Mesenchymal stem cell (in vitro differentiated cells and primary cell): Measurements from ENCODE around the gene C14orf39.

Experiments used
- DNase-seq: peaks from one replicate; pipeline ENCODE4 v3.0.0-alpha.2; 2013
- H2AFZ ChIP-seq: one replicate; pipeline ENCODE4 v1.6.1; 2013; ENCODE audit warnings: low read depth, mild to moderate bottlenecking, control low read depth, inconsistent platforms, low read length, moderate library complexity
- H2AK5ac ChIP-seq: 2 replicates; pipeline ENCODE4 v1.6.1; 2013; ENCODE audit warnings: low read length, moderate library complexity, mild to moderate bottlenecking, inconsistent platforms; ENCODE audit not compliant: severe bottlenecking
- H2BK120ac ChIP-seq: one replicate; pipeline ENCODE4 v1.6.1; 2013; ENCODE audit warnings: low read depth, mild to moderate bottlenecking, inconsistent platforms, low read length, moderate library complexity
- H2BK12ac ChIP-seq, 2 experiments: one replicate each; pipeline ENCODE4 v1.6.1; 2013; ENCODE audit warnings: inconsistent platforms in 2 of 2, low read length in 2 of 2, mild to moderate bottlenecking in 2 of 2, moderate library complexity in 2 of 2, control low read depth in 1 of 2
- H2BK15ac ChIP-seq: one replicate; pipeline ENCODE4 v1.6.1; 2013; ENCODE audit warnings: mild to moderate bottlenecking, low read depth, inconsistent platforms; ENCODE audit not compliant: poor library complexity, severe bottlenecking
- H2BK5ac ChIP-seq: 2 replicates; pipeline ENCODE4 v1.6.1; 2013; ENCODE audit warnings: low read depth, mild to moderate bottlenecking, low read length, control low read depth, inconsistent platforms; ENCODE audit not compliant: poor library complexity, severe bottlenecking
- H3K14ac ChIP-seq, 2 experiments: one replicate each; pipeline ENCODE4 v1.6.1; 2013; ENCODE audit warnings: inconsistent platforms in 2 of 2, low read length in 2 of 2, control low read depth in 1 of 2, mild to moderate bottlenecking in 1 of 2, moderate library complexity in 1 of 2
- H3K18ac ChIP-seq, 2 experiments: one replicate each; pipeline ENCODE4 v1.6.1; 2013; ENCODE audit warnings: inconsistent platforms in 2 of 2, low read length in 2 of 2, control low read depth in 1 of 2, low read depth in 1 of 2, mild to moderate bottlenecking in 1 of 2
- H3K23ac ChIP-seq, 2 experiments: one replicate each; pipeline ENCODE4 v1.6.1; 2013; ENCODE audit warnings: inconsistent platforms in 2 of 2, low read length in 2 of 2, mild to moderate bottlenecking in 2 of 2, moderate library complexity in 2 of 2, control low read depth in 1 of 2
- H3K27ac ChIP-seq: 2 replicates; pipeline ENCODE4 v1.5.1; 2013; ENCODE audit warnings: mild to moderate bottlenecking, moderate library complexity, low read length, control low read depth, inconsistent platforms; ENCODE audit not compliant: poor library complexity, severe bottlenecking
- H3K27me3 ChIP-seq, 2 experiments: 2 replicates each; pipeline versions ENCODE4 v1.6.1 to v1.7.0; 2013; ENCODE audit warnings: low read length in 2 of 2, mild to moderate bottlenecking in 2 of 2, moderate library complexity in 2 of 2, control low read depth in 1 of 2, inconsistent platforms in 1 of 2; ENCODE audit not compliant: control insufficient read depth in 1 of 2, insufficient read depth in 1 of 2
- H3K36me3 ChIP-seq, 2 experiments: 2 replicates each; pipeline versions ENCODE4 v1.6.1 to v1.7.0; 2013; ENCODE audit warnings: low read length in 2 of 2, control low read depth in 1 of 2, inconsistent platforms in 1 of 2, low read depth in 1 of 2, mild to moderate bottlenecking in 1 of 2; ENCODE audit not compliant: insufficient read depth in 2 of 2, control insufficient read depth in 1 of 2
- H3K4ac ChIP-seq, 2 experiments: one replicate each; pipeline ENCODE4 v1.6.1; 2013; ENCODE audit warnings: inconsistent platforms in 2 of 2, low read length in 2 of 2, mild to moderate bottlenecking in 2 of 2, moderate library complexity in 2 of 2, control low read depth in 1 of 2, low read depth in 1 of 2
- H3K4me1 ChIP-seq: 2 replicates; pipeline ENCODE4 v1.6.1; 2013; ENCODE audit warnings: low read depth, low read length, control low read depth; ENCODE audit not compliant: control insufficient read depth, insufficient read depth
- H3K4me2 ChIP-seq: 2 replicates; pipeline ENCODE4 v1.6.1; 2013; ENCODE audit warnings: low read length, mild to moderate bottlenecking, inconsistent platforms; ENCODE audit not compliant: poor library complexity, severe bottlenecking
- H3K4me3 ChIP-seq, 2 experiments: 2 replicates each; pipeline versions ENCODE4 v1.5.1 to v1.7.0; 2013; ENCODE audit warnings: low read length in 2 of 2, mild to moderate bottlenecking in 2 of 2, control low read depth in 1 of 2, low read depth in 1 of 2; ENCODE audit not compliant: insufficient read depth in 1 of 2
- H3K79me1 ChIP-seq: replicated peaks from 2 replicates; pipeline ENCODE4 v1.6.1; 2013; ENCODE audit warnings: mild to moderate bottlenecking, control low read depth, low read length, inconsistent platforms; ENCODE audit not compliant: poor library complexity, severe bottlenecking
- H3K9ac ChIP-seq: 2 replicates; pipeline ENCODE4 v1.7.0; 2013; ENCODE audit warnings: mild to moderate bottlenecking, low read length, moderate library complexity
- H3K9me3 ChIP-seq: 2 replicates; pipeline ENCODE4 v1.7.0; 2013; ENCODE audit warnings: mild to moderate bottlenecking, low read length; ENCODE audit not compliant: control insufficient read depth
- H4K8ac ChIP-seq: one replicate; pipeline ENCODE4 v1.6.1; 2013; ENCODE audit warnings: inconsistent platforms, mild to moderate bottlenecking, low read length, moderate library complexity
- H4K91ac ChIP-seq: one replicate; pipeline ENCODE4 v1.6.1; 2013; ENCODE audit warnings: mild to moderate bottlenecking, low read length, inconsistent platforms
- WGBS: methylation state at CpG from one replicate; pipeline ENCODE4 v1.1.7; 2013; ENCODE audit warnings: mixed read lengths; 5-methylcytosine and 5-hydroxymethylcytosine counted together

The C14orf39 gene

DNA sequence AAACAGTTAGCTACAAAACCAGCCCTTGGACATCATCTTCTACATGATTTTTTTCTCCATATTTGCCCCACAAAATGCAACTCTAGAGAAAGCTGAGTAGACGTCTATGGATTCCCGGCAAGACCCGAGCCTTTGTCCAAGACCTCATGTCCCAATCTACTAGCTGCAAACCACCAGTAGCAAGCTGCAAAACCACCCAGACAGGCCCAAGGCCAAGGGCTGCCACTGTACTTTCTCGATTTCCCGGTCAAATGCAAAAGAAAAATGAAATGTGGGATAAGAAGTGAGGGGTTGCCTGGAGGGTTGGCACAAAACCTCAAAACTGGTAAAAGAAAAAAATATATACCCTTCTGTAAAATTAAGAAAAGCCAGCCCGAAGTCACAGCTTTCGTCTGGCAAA is 20.1 kb upstream of the C14orf39 start:
- no peak for DNase-seq
- H3K9ac ChIP-seq, result no peak overlapping the region
- H3K36me3 ChIP-seq, result no peaks in the 10 kb centered on the region
- no peak overlapping the region for H2BK15ac ChIP-seq
- no peak overlapping the region for H3K23ac ChIP-seq
- H3K4me2 ChIP-seq, result no peak overlapping the region
- H3K18ac ChIP-seq, result no peak overlapping the region
- no peak overlapping the region for H2BK120ac ChIP-seq
- no peak overlapping the region for H2AK5ac ChIP-seq
- WGBS, result 4% methylated on average over 5 of the region's 7 CpGs
- no peak overlapping the region for H3K27ac ChIP-seq
- no peak overlapping the region for H2BK12ac ChIP-seq
- H3K27me3 ChIP-seq, result peaks cover 83 to 99% of the 10 kb centered on the region in 2 experiments
- H4K8ac ChIP-seq, result no peak overlapping the region
- H3K14ac ChIP-seq, result no peak overlapping the region
- H2BK5ac ChIP-seq, result no peak overlapping the region
- H2AFZ ChIP-seq, result no peak overlapping the region
- no peaks in the 10 kb centered on the region for H3K9me3 ChIP-seq
- no peak overlapping the region for H3K4me3 ChIP-seq
- no peak overlapping the region for H4K91ac ChIP-seq
- no peak overlapping the region for H3K4ac ChIP-seq
- peaks cover 23% of the 10 kb centered on the region for H3K4me1 ChIP-seq
- no peaks in the 10 kb centered on the region for H3K79me1 ChIP-seq

DNA sequence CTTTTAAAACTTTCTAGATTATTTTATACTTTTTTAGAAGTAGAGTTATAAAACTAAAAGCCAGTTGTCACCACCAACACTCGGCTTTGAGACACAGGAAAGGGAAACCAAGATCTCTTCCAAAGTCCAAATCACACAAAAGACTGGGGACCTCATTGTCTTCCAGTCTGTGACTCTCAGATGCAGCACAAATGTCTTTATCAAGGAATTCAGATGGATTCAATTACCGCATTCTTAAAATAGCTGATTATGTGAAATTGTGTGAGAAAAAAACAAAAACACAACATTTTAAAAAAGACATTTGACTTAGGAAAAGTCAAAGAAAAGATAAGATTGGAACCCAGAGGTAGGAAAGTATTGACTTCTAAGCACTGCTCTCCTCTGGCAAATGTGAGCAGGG is 19.6 kb upstream of the C14orf39 start:
- Histone ChIP-seq H3K79me1 (no peaks in the 10 kb centered on the region), H3K9me3 (no peaks in the 10 kb centered on the region), H2AK5ac (no peak overlapping the region), H3K23ac (no peak overlapping the region), H4K91ac (no peak overlapping the region), H3K18ac (no peak overlapping the region), H3K14ac (no peak overlapping the region), H2BK15ac (no peak overlapping the region), H2BK12ac (no peak overlapping the region), H3K9ac (no peak overlapping the region), H3K27ac (no peak overlapping the region), H3K36me3 (no peaks in the 10 kb centered on the region), H3K27me3 (peaks cover 80 to 97% of the 10 kb centered on the region in 2 experiments), H2BK120ac (no peak overlapping the region), H3K4ac (no peak overlapping the region), H2AFZ (no peak overlapping the region), H2BK5ac (no peak overlapping the region), H3K4me3 (no peak overlapping the region), H3K4me1 (peaks cover 18% of the 10 kb centered on the region), H4K8ac (no peak overlapping the region), H3K4me2 (no peak overlapping the region)
- no peak for DNase-seq
- WGBS, result 14% methylated on average over 1 of the region's 2 CpGs

DNA sequence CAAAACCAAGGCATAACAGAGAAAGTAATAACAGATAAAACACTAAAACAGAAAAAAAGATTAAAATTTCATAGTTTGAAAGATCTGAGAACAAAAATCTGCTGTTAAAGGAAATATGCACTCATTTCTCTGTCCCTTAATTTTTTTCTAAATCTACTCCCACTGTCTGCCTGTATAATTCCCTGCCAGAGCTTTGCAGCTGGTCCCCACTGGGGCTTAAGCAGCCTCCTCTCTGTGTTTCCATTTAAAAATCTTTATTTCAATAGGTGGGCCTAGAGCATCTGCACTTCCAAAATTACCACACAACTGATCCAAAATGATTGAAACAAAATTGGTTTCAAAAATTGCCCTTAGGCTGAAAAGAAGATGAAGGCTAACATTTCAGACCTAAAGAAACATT is 16.7 kb upstream of the C14orf39 start:
- no peaks in the 10 kb centered on the region for H3K9me3 ChIP-seq
- peaks cover 4% of the 10 kb centered on the region for H3K4me1 ChIP-seq
- H3K27me3 ChIP-seq, result peaks cover 50 to 75% of the 10 kb centered on the region in 2 experiments
- no peak overlapping the region for H4K8ac ChIP-seq
- no peak overlapping the region for H2BK12ac ChIP-seq
- no peaks in the 10 kb centered on the region for H3K36me3 ChIP-seq
- no peak overlapping the region for H3K18ac ChIP-seq
- H2BK120ac ChIP-seq, result no peak overlapping the region
- H3K4ac ChIP-seq, result no peak overlapping the region
- H2BK15ac ChIP-seq, result no peak overlapping the region
- no peak overlapping the region for H3K27ac ChIP-seq
- no peak overlapping the region for H4K91ac ChIP-seq
- no peak overlapping the region for H3K4me3 ChIP-seq
- no peaks in the 10 kb centered on the region for H3K79me1 ChIP-seq
- H2AK5ac ChIP-seq, result no peak overlapping the region
- no peak overlapping the region for H2BK5ac ChIP-seq
- H3K14ac ChIP-seq, result no peak overlapping the region
- no peak overlapping the region for H3K4me2 ChIP-seq
- DNase-seq, result no peak
- no peak overlapping the region for H3K23ac ChIP-seq
- H3K9ac ChIP-seq, result no peak overlapping the region
- no peak overlapping the region for H2AFZ ChIP-seq

DNA sequence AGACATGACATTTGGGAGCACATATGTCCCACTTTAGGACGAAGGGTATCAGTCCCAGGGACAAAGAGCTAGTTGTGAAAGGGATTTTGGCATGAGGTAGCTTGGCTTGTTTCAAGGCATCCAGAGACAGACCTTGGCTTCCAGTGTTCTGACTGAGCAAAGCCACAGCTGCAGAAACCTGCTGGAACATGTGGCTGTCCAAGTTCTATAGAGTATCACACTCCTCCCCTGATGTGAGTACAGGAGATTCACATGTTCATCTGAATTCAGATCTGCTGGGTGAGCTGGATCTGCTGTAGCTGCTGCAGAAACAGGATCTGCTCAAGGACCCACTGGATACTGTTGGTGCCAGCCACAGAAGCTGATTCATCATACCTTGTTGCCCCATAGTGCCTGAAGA is 10.1 kb upstream of the C14orf39 start:
- Histone ChIP-seq H3K36me3 (no peaks in the 10 kb centered on the region), H3K27me3 (peaks cover 33 to 44% of the 10 kb centered on the region in 2 experiments), H3K23ac (no peak overlapping the region), H3K79me1 (no peaks in the 10 kb centered on the region), H2BK12ac (no peak overlapping the region), H2AK5ac (no peak overlapping the region), H3K4me3 (no peak overlapping the region), H3K9me3 (no peaks in the 10 kb centered on the region), H3K4ac (no peak overlapping the region), H4K91ac (no peak overlapping the region), H2BK5ac (no peak overlapping the region), H4K8ac (no peak overlapping the region), H2BK15ac (no peak overlapping the region), H3K27ac (no peak overlapping the region), H3K9ac (no peak overlapping the region), H2AFZ (no peak overlapping the region), H3K14ac (no peak overlapping the region), H3K4me2 (no peak overlapping the region), H3K4me1 (no peaks in the 10 kb centered on the region), H2BK120ac (no peak overlapping the region), H3K18ac (no peak overlapping the region)
- WGBS, result 40% methylated on average over 1 of the region's 1 CpG
- no peak for DNase-seq
